ENCODE measurements around the gene UBAC1. TPM values are rescaled to one million over a fixed set of nuclear protein-coding genes. Genes with fewer than 3 reads are reported as not detected.

Gene UBAC1
- total RNA-seq, 4 donors from 2014 or later: 52.9 to 76.3 (median 63.5) TPM

DNA sequence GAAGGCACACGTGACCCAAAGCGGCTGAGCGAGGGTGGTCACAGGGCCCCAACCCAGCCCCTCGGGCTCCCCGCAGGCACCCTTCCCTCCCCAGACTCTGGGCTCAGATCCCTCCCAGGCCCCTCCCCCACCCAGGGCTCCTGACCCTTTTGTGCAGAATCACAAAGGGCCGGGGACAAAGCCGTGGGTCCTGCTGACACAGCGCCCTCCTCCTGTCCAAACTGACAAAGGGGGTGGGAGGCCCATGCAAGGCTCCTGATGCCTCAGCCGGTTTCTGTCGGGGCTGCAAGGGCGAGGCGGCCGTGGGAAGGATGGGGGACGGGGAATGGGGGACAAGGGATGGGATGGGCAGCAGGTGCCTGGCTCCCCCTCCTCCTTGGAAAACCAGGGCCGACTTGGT, 43.5 kb upstream of the UBAC1 start:
- no CpG with 5 or more reads among the region's 15 CpGs for WGBS, 2 donors (ENCODE audit: low coverage in 1 of 2)
- no peak for ATAC-seq
- Histone ChIP-seq H3K27ac (no peak overlapping the region), H3K9me3 (no peaks in the 10 kb centered on the region), H3K4me1 (peaks cover 0 to 60% (median 20%) of the 10 kb centered on the region in 3 donors), H3K36me3 (peaks cover 0 to 27% of the 10 kb centered on the region in 2 donors), H3K27me3 (no peaks in the 10 kb centered on the region), H3K4me3 (no peak overlapping the region)
- TF ChIP-seq, protein P1, sequence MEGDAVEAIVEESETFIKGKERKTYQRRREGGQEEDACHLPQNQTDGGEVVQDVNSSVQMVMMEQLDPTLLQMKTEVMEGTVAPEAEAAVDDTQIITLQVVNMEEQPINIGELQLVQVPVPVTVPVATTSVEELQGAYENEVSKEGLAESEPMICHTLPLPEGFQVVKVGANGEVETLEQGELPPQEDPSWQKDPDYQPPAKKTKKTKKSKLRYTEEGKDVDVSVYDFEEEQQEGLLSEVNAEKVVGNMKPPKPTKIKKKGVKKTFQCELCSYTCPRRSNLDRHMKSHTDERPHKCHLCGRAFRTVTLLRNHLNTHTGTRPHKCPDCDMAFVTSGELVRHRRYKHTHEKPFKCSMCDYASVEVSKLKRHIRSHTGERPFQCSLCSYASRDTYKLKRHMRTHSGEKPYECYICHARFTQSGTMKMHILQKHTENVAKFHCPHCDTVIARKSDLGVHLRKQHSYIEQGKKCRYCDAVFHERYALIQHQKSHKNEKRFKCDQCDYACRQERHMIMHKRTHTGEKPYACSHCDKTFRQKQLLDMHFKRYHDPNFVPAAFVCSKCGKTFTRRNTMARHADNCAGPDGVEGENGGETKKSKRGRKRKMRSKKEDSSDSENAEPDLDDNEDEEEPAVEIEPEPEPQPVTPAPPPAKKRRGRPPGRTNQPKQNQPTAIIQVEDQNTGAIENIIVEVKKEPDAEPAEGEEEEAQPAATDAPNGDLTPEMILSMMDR (IDR thresholded peaks at IDR 0.05): no peak
- no peak for TF ChIP-seq EP300 (IDR thresholded peaks at IDR 0.05)
- TF ChIP-seq POLR2A (IDR thresholded peaks at IDR 0.05): no peak

- H3K9me3 ChIP-seq: no peaks in the 10 kb centered on the region
- no peak overlapping the region for H3K27ac ChIP-seq
- no peak overlapping the region for H3K4me3 ChIP-seq
- TF ChIP-seq POLR2AphosphoS5 (IDR thresholded peaks at IDR 0.05) (no peak), POLR2A (IDR thresholded peaks at IDR 0.05) (no peak), EP300 (IDR thresholded peaks at IDR 0.05) (no peak)
- TF ChIP-seq, protein P1 (IDR thresholded peaks at IDR 0.05): no peak
- no CpG with 5 or more reads among the region's 9 CpGs for WGBS, 2 donors (ENCODE audit: low coverage in 1 of 2)
- H3K4me1 ChIP-seq: peaks cover 0 to 56% (median 18%) of the 10 kb centered on the region in 3 donors
- H3K27me3 ChIP-seq: no peaks in the 10 kb centered on the region
- H3K36me3 ChIP-seq: peaks cover 0 to 22% of the 10 kb centered on the region in 2 donors
- ATAC-seq: no peak
Measured at GRCh38 chr9:136004219-136004618, 43.0 kb upstream of the UBAC1 start.

- WGBS, 2 donors (ENCODE audit: low coverage in 1 of 2): 60% methylated on average over 1 of the region's 15 CpGs; no CpG with 5 or more reads in 1 of the 2 donors
- Histone ChIP-seq H3K27me3 (no peaks in the 10 kb centered on the region), H3K36me3 (peaks cover 0 to 16% of the 10 kb centered on the region in 2 donors), H3K9me3 (no peaks in the 10 kb centered on the region), H3K4me3 (no peak overlapping the region), H3K4me1 (peaks cover 0 to 50% (median 17%) of the 10 kb centered on the region in 3 donors), H3K27ac (peak overlapping the region in 1 of 4 donors; percentile 18)
- ATAC-seq: peak; percentile 7
- TF ChIP-seq POLR2AphosphoS5 (IDR thresholded peaks at IDR 0.05) (no peak), POLR2A (IDR thresholded peaks at IDR 0.05) (no peak), EP300 (IDR thresholded peaks at IDR 0.05) (no peak)
- TF ChIP-seq, protein P1 (IDR thresholded peaks at IDR 0.05): no peak
Measured at GRCh38 chr9:136003411-136004218, 42.4 kb upstream of the UBAC1 start.

DNA sequence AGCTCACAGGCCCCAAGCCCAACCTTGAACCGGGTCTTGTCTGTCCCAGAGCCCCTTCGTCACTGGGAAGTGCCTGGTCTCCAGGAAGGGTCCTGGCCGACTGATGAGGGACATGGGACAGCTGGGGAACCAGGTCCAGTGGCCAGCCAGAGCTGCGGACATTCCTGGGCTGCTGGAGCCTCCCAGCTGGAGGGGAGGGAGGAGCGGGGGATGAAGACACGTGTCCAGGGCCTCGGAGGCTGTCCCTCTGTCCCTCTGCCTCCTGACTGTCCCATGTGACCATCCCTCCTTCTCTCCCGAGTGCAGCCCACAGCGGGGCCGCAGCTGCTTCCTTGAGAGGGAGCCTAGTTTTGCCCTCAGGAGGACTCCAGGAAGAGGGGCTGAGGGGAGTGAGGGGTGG, 41.7 kb upstream of the UBAC1 start:
- peaks cover 0 to 9% of the 10 kb centered on the region in 2 donors for H3K36me3 ChIP-seq
- H3K27me3 ChIP-seq: no peaks in the 10 kb centered on the region
- TF ChIP-seq, protein P1 (IDR thresholded peaks at IDR 0.05): no peak
- TF ChIP-seq POLR2A (IDR thresholded peaks at IDR 0.05) (no peak), POLR2AphosphoS5 (IDR thresholded peaks at IDR 0.05) (no peak), EP300 (IDR thresholded peaks at IDR 0.05) (no peak)
- H3K4me1 ChIP-seq: peaks cover 0 to 43% (median 17%) of the 10 kb centered on the region in 3 donors
- H3K9me3 ChIP-seq: no peaks in the 10 kb centered on the region
- no peak overlapping the region for H3K4me3 ChIP-seq
- WGBS, 2 donors (ENCODE audit: low coverage in 1 of 2): no CpG with 5 or more reads among the region's 10 CpGs
- peak; percentile 54 for ATAC-seq
- H3K27ac ChIP-seq: peak overlapping the region in 1 of 4 donors; percentile 21

GRCh38 chr9:136002215-136002614, 41.0 kb upstream of the UBAC1 start:
- no peaks in the 10 kb centered on the region for H3K9me3 ChIP-seq
- peaks cover 0 to 36% (median 17%) of the 10 kb centered on the region in 3 donors for H3K4me1 ChIP-seq
- H3K27ac ChIP-seq: no peak overlapping the region
- no peaks in the 10 kb centered on the region for H3K27me3 ChIP-seq
- ATAC-seq: no peak
- H3K4me3 ChIP-seq: no peak overlapping the region
- 92% methylated on average over 4 of the region's 11 CpGs; no CpG with 5 or more reads in 1 of the 2 donors for WGBS, 2 donors (ENCODE audit: low coverage in 1 of 2)
- peaks cover 0 to 4% of the 10 kb centered on the region in 2 donors for H3K36me3 ChIP-seq
- TF ChIP-seq POLR2AphosphoS5 (IDR thresholded peaks at IDR 0.05): no peak
- TF ChIP-seq EP300 (IDR thresholded peaks at IDR 0.05): no peak
- TF ChIP-seq POLR2A (IDR thresholded peaks at IDR 0.05): no peak
- TF ChIP-seq, protein P1 (IDR thresholded peaks at IDR 0.05): no peak
